HT-29 (cell line): ENCODE data around the gene HSF2BP. TPM values are rescaled to one million over a fixed set of nuclear protein-coding genes. Genes with fewer than 3 reads are reported as not detected.
"Not testable (repeated sequence)": the region's sequence is repeated elsewhere in the genome, so short reads cannot be mapped to it uniquely, and the experiment has no call there.

Source experiments
- DNase-seq: peaks from one replicate; pipeline ENCODE4 v3.0.0-alpha.2; 2015; ENCODE audit warnings: low spot score
- total RNA-seq: library from RNA; depleted of rRNA; stranded (reverse); fragments of >200 nt; shearing (Covaris generic); gene quantifications from 2 replicates; pipeline ENCODE4 v1.2.3, GENCODE V29; 2014

Gene HSF2BP
- total RNA-seq, 1 experiment from 2014 or later = 0.56 TPM

- DNase-seq = no peak
Observed at GRCh38 chr21:43687566-43688399, 28.5 kb upstream of the HSF2BP start.

- DNase-seq = no peak
Observed at GRCh38 chr21:43686811-43687565, 27.7 kb upstream of the HSF2BP start.

GRCh38 chr21:43684424-43684823, 25.1 kb upstream of the HSF2BP start:
- no peak for DNase-seq

GRCh38 chr21:43681650-43682049, 22.4 kb upstream of the HSF2BP start:
- no peak for DNase-seq

GRCh38 chr21:43680421-43680820, 21.1 kb upstream of the HSF2BP start:
- DNase-seq = not testable (repeated sequence)

- no peak for DNase-seq
Observed at GRCh38 chr21:43679951-43680350, 20.7 kb upstream of the HSF2BP start.

- no peak for DNase-seq
Observed at GRCh38 chr21:43676391-43676790, 17.1 kb upstream of the HSF2BP start.

GRCh38 chr21:43675871-43676270, 16.6 kb upstream of the HSF2BP start:
- DNase-seq = no peak

- no peak for DNase-seq
Observed at GRCh38 chr21:43669828-43670605, 10.7 kb upstream of the HSF2BP start.

- DNase-seq = no peak
Observed at GRCh38 chr21:43667191-43667904, 8.1 kb upstream of the HSF2BP start.

GRCh38 chr21:43665879-43666278, 6.6 kb upstream of the HSF2BP start:
- DNase-seq = no peak

- no peak for DNase-seq
Observed at GRCh38 chr21:43664358-43664757, 5.1 kb upstream of the HSF2BP start.

- DNase-seq = no peak
Observed at GRCh38 chr21:43663033-43663432, 3.7 kb upstream of the HSF2BP start.

- DNase-seq = no peak
Observed at GRCh38 chr21:43662286-43662685, 3.0 kb upstream of the HSF2BP start.

- no peak for DNase-seq
Observed at GRCh38 chr21:43658769-43659135, 536 bp downstream of the HSF2BP start.

GRCh38 chr21:43658088-43658741, 1.1 kb downstream of the HSF2BP start:
- no peak for DNase-seq

GRCh38 chr21:43657355-43658087, 1.8 kb downstream of the HSF2BP start:
- no peak for DNase-seq

GRCh38 chr21:43654806-43655489, 4.3 kb downstream of the HSF2BP start:
- DNase-seq = no peak

GRCh38 chr21:43653626-43654025, 5.7 kb downstream of the HSF2BP start:
- no peak for DNase-seq

- DNase-seq = no peak
Observed at GRCh38 chr21:43652616-43653015, 6.7 kb downstream of the HSF2BP start.
